BJ (cell line): ENCODE data around the gene EIF4G3. TPM values are rescaled to one million over a fixed set of nuclear protein-coding genes. Genes with fewer than 3 reads are reported as not detected.
"Not testable (repeated sequence)": the region's sequence is repeated elsewhere in the genome, so short reads cannot be mapped to it uniquely, and the experiment has no call there.

ENCODE experiments used
- CTCF ChIA-PET: fragments of 350-600 bp; formaldehyde crosslinking; extraction: SDS; loops from one replicate; lab custom pipeline; 2021; ENCODE audit warnings: antibody characterized with exemption, inconsistent platforms; lab: Yijun Ruan, JAX
- POLR2A ChIA-PET: fragments of 300-600 bp; sonication (Branson Sonifier 250); formaldehyde crosslinking; extraction: SDS; loops from one replicate; lab custom pipeline; 2021; ENCODE audit warnings: antibody characterized with exemption; lab: Charles Lee
- DNase-seq: peaks from one replicate; pipeline ENCODE4 v3.0.0-alpha.2; 2011; ENCODE audit warnings: low read depth
- H3K27me3 ChIP-seq: 2 replicates; pipeline ENCODE4 v1.6.0; 2011; ENCODE audit warnings: low read length; ENCODE audit not compliant: control insufficient read depth, insufficient read depth
- H3K36me3 ChIP-seq: 2 replicates; pipeline ENCODE4 v1.5.1; 2011; ENCODE audit warnings: low read length; ENCODE audit not compliant: control insufficient read depth, insufficient read depth
- H3K4me3 ChIP-seq: 2 replicates; pipeline ENCODE4 v1.5.1; 2011; ENCODE audit warnings: low read depth, mild to moderate bottlenecking, control low read depth, low read length
- polyA plus RNA-seq: library from polyadenylated mRNA; depleted of rRNA; stranded (reverse); fragments of >200 nt; gene quantifications from 2 replicates; pipeline ENCODE4 v1.2.3, GENCODE V29; 2011
- TF ChIP-seq, protein P1 (sequence below): IDR thresholded peaks from 2 replicates; pipeline ENCODE4 v1.5.1; 2011; ENCODE audit warnings: low read depth, mild to moderate bottlenecking, control low read depth, inconsistent platforms, low read length, moderate library complexity; ENCODE audit not compliant: insufficient read depth

Gene EIF4G3
- polyA plus RNA-seq, 1 experiment, result 62.0 TPM

DNA sequence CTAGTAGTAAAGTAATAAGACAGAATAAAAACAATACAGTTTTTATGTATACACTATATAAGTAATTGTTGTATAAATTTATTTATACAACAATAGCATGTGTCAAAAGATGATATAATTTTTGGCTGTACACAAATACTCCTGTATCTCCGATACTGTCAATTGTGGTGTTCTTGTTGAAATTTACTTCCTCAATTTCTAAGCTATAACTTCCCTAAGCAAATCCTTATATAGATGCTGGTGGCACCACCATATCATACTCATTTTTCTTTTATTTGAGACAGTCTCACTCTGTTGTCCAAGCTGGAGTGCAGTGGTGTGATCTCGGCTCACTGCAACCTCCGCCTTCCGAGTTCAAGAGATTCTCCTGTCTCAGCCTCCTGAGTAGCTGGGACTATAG, 248.6 kb downstream of the EIF4G3 start:
- H3K4me3 ChIP-seq, result no peak overlapping the region
- no peak for DNase-seq
- no peaks in the 10 kb centered on the region; the same call in 1 of the 2 replicates for H3K36me3 ChIP-seq
- H3K27me3 ChIP-seq, result no peaks in the 10 kb centered on the region
- POLR2A ChIA-PET, result no interaction called here
- CTCF ChIA-PET, result no interaction called here
- TF ChIP-seq, protein P1, sequence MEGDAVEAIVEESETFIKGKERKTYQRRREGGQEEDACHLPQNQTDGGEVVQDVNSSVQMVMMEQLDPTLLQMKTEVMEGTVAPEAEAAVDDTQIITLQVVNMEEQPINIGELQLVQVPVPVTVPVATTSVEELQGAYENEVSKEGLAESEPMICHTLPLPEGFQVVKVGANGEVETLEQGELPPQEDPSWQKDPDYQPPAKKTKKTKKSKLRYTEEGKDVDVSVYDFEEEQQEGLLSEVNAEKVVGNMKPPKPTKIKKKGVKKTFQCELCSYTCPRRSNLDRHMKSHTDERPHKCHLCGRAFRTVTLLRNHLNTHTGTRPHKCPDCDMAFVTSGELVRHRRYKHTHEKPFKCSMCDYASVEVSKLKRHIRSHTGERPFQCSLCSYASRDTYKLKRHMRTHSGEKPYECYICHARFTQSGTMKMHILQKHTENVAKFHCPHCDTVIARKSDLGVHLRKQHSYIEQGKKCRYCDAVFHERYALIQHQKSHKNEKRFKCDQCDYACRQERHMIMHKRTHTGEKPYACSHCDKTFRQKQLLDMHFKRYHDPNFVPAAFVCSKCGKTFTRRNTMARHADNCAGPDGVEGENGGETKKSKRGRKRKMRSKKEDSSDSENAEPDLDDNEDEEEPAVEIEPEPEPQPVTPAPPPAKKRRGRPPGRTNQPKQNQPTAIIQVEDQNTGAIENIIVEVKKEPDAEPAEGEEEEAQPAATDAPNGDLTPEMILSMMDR, result no peak

DNA sequence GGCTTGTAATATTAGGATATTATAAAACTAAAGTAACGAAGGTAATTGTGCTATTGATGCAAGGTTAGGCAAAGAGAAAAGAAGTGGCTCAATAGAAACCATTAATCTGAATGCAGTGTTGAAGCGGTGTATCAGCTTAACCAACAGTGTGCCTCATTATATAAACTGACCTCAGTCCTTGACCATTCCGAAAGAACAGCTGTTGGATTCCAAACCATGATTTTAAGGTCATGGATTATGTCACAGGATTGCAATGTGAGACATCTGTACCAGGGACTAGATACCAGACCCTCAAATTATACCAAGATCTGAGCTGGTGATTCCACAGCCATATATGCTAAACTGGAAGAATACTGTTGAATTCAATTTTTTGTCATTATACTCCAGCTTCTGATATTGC, 255.4 kb downstream of the EIF4G3 start:
- CTCF ChIA-PET, result interaction anchor here (0.6 kb wide), 1 partner anchor 102 kb away, joined by 3 read pairs; no protein-coding TSS in a partner anchor
- no peaks in the 10 kb centered on the region for H3K27me3 ChIP-seq
- TF ChIP-seq, protein P1, result no peak
- DNase-seq, result no peak
- POLR2A ChIA-PET, result no interaction called here
- no peak overlapping the region for H3K4me3 ChIP-seq
- H3K36me3 ChIP-seq, result no peaks in the 10 kb centered on the region

DNA sequence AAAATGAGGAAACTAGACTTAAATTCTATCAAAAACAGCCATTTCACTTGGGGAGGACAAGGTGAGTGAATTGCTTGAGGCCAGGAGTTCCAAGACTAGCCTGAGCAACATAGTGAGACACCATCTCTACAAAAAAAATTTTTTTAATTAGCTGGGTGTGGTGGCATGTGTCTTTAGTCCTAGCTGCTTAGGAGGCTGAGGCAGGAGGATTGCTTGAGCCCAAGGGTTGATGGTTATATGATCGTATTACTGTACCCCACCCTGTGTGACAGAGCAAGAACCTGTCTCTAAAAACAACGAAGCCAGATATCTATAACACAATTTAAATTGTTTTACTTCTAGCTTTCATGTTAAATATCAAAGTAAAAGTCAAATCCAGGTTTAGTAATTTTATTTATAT, 263.5 kb downstream of the EIF4G3 start:
- POLR2A ChIA-PET, result no interaction called here
- Histone ChIP-seq H3K27me3 (no peaks in the 10 kb centered on the region), H3K36me3 (no peaks in the 10 kb centered on the region), H3K4me3 (no peak overlapping the region)
- CTCF ChIA-PET, result interaction anchor here (1.4 kb wide), 1 partner anchor 13 kb away, joined by 3 read pairs; no protein-coding TSS in a partner anchor
- DNase-seq, result no peak
- TF ChIP-seq, protein P1, result no peak

DNA sequence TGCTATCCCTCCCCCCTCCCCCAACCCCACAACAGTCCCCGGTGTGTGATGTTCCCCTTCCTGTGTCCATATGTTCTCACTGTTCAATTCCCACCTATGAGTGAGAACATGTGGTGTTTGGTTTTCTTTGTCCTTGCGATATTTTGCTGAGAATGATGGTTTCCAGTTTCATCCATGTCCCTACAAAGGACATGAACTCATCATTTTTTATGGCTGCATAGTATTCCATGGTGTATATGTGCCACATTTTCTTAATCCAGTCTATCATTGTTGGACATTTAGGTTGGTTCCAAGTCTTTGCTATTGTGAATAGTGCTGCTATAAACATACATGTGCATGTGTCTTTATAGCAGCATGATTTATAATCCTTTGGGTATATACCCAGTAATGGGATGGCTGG, 269.2 kb downstream of the EIF4G3 start:
- CTCF ChIA-PET, H3K27me3 ChIP-seq, DNase-seq, H3K36me3 ChIP-seq, H3K4me3 ChIP-seq, POLR2A ChIA-PET: not testable (repeated sequence)

DNA sequence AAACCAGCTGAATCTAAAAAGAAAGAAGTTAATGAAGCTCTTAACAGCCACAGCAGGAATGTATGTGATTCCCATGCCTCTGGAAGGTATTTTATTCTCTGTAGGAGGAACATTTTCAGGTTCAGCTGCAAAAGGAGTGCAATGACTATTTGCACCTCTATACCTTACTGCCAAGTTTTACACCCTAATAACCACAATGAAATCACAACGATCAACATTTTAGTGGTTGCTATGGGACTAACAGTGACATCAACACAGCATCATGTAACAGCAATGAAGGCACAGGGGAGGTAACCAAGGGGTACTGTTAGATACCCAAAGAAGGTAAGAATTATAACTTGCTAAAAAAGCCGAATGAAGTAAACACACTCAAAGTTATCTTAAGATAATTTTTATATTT, 273.3 kb downstream of the EIF4G3 start:
- no peaks in the 10 kb centered on the region for H3K27me3 ChIP-seq
- TF ChIP-seq, protein P1, result no peak
- CTCF ChIA-PET, result no interaction called here
- POLR2A ChIA-PET, result no interaction called here
- no peak overlapping the region for H3K4me3 ChIP-seq
- no peak for DNase-seq
- peaks cover 1% of the 10 kb centered on the region for H3K36me3 ChIP-seq

DNA sequence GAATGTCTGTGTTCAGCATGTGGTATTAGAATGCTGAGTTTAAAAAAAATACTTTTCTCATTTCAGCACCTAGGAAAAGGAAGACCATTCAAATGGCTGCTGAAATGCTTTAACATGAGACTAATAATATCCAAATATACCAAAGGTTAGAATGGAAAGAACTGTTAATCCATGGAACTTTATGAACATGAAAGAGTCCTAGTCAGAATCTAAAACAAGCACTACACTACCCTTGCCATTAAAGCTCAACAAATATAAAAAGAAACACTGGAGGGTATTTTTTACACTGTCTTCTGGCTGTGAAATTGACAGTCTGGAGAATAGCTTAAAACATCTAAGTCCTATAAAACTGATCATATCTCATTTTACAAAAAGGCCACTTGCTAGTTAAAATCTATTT, 276.6 kb downstream of the EIF4G3 start:
- Histone ChIP-seq H3K4me3 (no peak overlapping the region), H3K36me3 (peaks cover 1% of the 10 kb centered on the region), H3K27me3 (no peaks in the 10 kb centered on the region)
- TF ChIP-seq, protein P1, result no peak
- POLR2A ChIA-PET, result no interaction called here
- no peak for DNase-seq
- CTCF ChIA-PET, result no interaction called here
